Skeletal muscle cell (primary cell): ENCODE results near the gene IFI30.
A peak's percentile ranks its signal among the peaks of the same experiment; 100 is the strongest.

Experiments
- DNase-seq: peaks from one replicate; pipeline ENCODE4 v3.0.0-alpha.2; 2010; ENCODE audit warnings: low read depth
- H3K4me3 ChIP-seq: 2 replicates; pipeline ENCODE4 v1.5.1; 2011; ENCODE audit warnings: low read depth, mild to moderate bottlenecking, control low read depth, low read length, moderate library complexity

The IFI30 gene

GRCh38 chr19:18218600-18218999 lies 45.0 kb downstream of the IFI30 start:
- no peak overlapping the region for H3K4me3 ChIP-seq
- no peak for DNase-seq

GRCh38 chr19:18219911-18220631 lies 46.5 kb downstream of the IFI30 start:
- no peak overlapping the region for H3K4me3 ChIP-seq
- no peak for DNase-seq

GRCh38 chr19:18220632-18221275 lies 47.1 kb downstream of the IFI30 start:
- no peak overlapping the region for H3K4me3 ChIP-seq
- DNase-seq: no peak

GRCh38 chr19:18221815-18222725 lies 48.5 kb downstream of the IFI30 start:
- no peak overlapping the region for H3K4me3 ChIP-seq
- no peak for DNase-seq

- DNase-seq: no peak
- H3K4me3 ChIP-seq: peak overlapping the region; percentile 47
Observed at GRCh38 chr19:18223860-18224524, 50.4 kb downstream of the IFI30 start.

- peak overlapping the region; percentile 47 for H3K4me3 ChIP-seq
- DNase-seq: peak; percentile 94
Observed at GRCh38 chr19:18224525-18225354, 51.1 kb downstream of the IFI30 start.

GRCh38 chr19:18225355-18225701 lies 51.7 kb downstream of the IFI30 start:
- no peak for DNase-seq
- H3K4me3 ChIP-seq: no peak overlapping the region

GRCh38 chr19:18225702-18226468 lies 52.3 kb downstream of the IFI30 start, which contains the start of gene PDE4C:
Gene PDE4C (minus strand): TSS chr19:18226438. CDS start chr19:18226415, 23 bp downstream.
- no peak for DNase-seq
- H3K4me3 ChIP-seq: peak within 1 kb of the TSS; percentile 26

GRCh38 chr19:18226956-18227780 lies 53.6 kb downstream of the IFI30 start:
- DNase-seq: no peak
- no peak overlapping the region for H3K4me3 ChIP-seq
